GM13977 (cell line): ENCODE measurements around the gene DAPK1.

Experiments
- DNase-seq: peaks from one replicate; pipeline ENCODE4 v3.0.0; 2012; ENCODE audit warnings: low spot score
- CTCF ChIP-seq: IDR thresholded peaks from 2 replicates; pipeline ENCODE4 v1.5.1; 2012; ENCODE audit warnings: mild to moderate bottlenecking, control low read depth; ENCODE audit not compliant: insufficient read depth; ENCODE audit errors: extremely low read depth, missing control alignments
- in situ Hi-C: fragments of 300-500 bp; cut with MboI; formaldehyde crosslinking; loops from one replicate; pipeline ENCODE4 v1.12.0; 2022; ENCODE audit warnings: low sequenced_read_pairs, low pct_unique_long_range_greater_than_20kb, mixed read lengths, inconsistent platforms; ENCODE audit not compliant: unreplicated experiment

Gene DAPK1

DNA sequence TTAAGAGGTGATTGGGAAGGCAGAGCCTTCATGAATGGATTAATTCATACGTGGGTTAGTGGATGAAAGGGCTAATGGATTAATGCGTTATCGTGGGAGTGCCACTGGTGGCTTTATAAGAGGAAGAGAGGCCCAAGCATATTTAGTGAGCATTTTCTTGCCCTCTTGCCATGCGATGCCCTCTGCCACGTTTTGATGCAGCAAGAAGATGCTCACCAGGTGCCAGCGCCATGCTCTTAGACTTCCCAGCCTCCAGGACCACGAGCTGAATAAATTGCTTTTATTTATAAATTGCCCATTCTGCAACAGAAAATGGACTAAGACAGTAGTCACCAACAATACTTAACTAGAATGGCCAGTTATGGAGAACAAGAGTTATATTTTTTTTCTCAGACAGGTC, 24.2 kb downstream of the DAPK1 start:
- no peak for DNase-seq
- in situ Hi-C loops: no loop called here
- TF ChIP-seq CTCF: no peak

DNA sequence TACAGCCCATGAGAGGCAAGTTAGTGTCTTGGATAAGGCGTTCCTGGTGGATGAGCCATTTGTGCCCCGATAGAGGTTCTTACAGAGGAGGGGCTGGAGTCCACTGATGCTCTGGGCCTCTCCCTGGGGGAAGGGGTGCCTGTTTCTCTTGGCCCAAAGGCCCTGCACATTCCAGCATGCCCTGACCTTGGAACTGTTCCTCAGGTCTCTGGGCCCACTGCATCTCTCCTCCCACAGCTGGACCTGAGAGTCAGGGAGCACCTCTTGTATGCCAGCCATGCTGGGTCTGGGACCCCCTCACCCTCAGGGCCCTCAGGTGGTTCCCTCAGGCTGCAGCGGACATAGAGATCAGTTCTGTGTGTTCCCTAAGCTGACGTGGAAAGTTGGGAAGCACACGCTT, 26.4 kb downstream of the DAPK1 start:
- no peak for DNase-seq
- in situ Hi-C loops: no loop called here
- TF ChIP-seq CTCF: no peak

DNA sequence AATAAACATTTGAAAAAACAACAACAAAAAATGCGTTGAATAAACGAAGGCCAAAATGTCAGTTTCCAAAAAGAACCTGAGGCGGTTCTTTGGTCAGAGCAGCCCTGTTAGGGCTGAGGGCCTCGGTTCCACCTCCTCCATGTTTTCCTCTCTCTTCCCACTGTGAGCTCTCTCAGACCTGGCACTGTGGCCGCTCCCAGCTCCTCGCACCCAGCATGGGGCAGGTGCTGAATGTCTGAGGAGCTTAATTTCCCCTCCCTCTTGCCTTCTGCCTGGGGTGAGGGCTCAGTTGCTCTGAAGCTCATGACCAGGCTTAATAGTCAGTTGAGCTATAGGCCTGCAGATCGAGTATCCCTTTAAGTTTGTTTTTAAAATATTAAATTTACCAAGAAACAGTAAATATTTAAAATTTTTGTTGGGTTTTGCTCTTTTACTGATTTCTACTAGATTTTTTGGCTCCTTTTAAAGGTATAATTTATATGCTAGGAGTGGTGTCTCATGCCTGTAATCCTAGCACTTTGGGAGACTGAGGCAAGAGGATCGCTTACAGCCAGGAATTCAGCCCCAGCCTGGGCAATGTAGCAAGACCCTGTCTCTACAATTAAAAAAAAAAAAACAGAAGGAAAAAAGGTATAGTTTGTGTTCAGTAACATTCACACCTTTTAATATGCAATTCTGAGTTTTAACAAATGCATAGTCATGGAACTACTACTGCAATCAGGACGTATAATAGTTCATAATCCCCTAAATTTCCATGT, 28.1 kb downstream of the DAPK1 start:
- no peak for DNase-seq
- no peak for TF ChIP-seq CTCF
- in situ Hi-C loops: no loop called here

DNA sequence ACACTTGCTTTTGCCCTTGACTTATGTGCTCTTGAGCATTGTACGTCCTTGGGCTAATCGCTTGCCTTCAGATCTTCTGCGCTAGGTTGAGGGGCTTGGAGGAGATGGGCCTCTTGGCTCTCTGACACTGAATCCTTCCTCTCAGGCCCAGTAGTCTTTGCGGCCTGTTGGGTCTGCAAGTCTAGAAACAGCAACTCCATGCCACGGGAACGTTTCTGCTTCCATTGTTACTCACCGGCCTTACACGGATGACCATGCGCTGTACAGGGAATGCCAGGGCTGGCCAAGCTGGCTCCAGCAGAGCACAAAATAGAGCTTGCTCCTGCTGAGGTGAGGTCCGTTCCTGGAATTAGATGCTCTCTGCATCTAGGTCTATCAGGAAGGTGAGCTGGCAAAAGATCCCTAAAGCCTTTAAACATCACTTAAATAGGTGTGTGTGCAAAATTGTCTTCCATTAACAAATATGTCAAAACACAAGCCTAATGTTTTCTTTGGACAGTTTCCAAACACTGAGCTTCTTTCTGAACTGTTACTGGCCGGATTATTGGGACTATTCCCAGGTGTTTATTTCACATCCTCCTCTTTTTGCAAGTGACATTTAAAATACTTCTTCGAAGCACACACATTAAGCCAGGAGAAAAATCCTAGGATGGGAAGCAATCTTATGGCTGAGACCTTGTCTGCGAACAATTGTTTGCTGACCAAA, 29.7 kb downstream of the DAPK1 start:
- no peak for DNase-seq
- in situ Hi-C loops: no loop called here
- TF ChIP-seq CTCF: no peak

GRCh38 chr9:87528969-87529368, 31.3 kb downstream of the DAPK1 start:
- DNase-seq: no peak
- in situ Hi-C loops: no loop called here
- TF ChIP-seq CTCF: no peak

DNA sequence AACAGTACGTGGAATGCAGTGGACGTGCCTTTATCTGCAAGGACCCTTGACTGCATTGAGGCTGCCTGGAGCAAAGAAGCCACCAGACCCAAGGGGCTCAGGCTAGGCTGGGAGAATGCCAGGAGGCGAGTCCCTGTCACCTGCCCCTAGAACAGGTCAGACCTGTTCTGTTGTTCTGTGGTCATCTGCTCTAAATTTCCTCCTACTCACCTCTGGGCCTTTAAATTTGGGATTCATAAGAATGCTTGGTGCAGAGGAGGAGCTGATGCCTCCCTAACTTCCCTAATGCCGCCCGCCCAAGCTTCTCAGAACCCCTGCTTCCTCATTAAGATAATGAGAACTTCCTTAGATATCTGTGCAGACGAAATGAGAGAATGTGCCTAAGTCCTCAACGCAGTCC, 32.0 kb downstream of the DAPK1 start:
- no peak for TF ChIP-seq CTCF
- in situ Hi-C loops: no loop called here
- DNase-seq: no peak

- no peak for DNase-seq
- in situ Hi-C loops: no loop called here
- no peak for TF ChIP-seq CTCF
Observed at GRCh38 chr9:87530716-87531115, 33.0 kb downstream of the DAPK1 start.
